Fibroblast of mammary gland (primary cell): ENCODE data around the gene PDE8A.

ENCODE experiments used
- DNase-seq: peaks from one replicate; pipeline ENCODE4 v3.0.0-alpha.2; 2010; ENCODE audit warnings: low read depth
- H3K4me3 ChIP-seq: 2 replicates; pipeline ENCODE4 v1.5.1; 2011; ENCODE audit warnings: low read depth, mild to moderate bottlenecking, low read length, moderate library complexity; ENCODE audit not compliant: control insufficient read depth
- TF ChIP-seq, protein P1 (sequence below): conservative IDR thresholded peaks from 2 replicates; pipeline ENCODE4 v1.5.1; 2011; ENCODE audit warnings: low read depth, low read length, inconsistent platforms; ENCODE audit not compliant: control insufficient read depth, insufficient read depth

The PDE8A gene

GRCh38 chr15:84950570-84951111 is 31.0 kb upstream of the PDE8A start:
- no peak overlapping the region for H3K4me3 ChIP-seq
- TF ChIP-seq, protein P1, sequence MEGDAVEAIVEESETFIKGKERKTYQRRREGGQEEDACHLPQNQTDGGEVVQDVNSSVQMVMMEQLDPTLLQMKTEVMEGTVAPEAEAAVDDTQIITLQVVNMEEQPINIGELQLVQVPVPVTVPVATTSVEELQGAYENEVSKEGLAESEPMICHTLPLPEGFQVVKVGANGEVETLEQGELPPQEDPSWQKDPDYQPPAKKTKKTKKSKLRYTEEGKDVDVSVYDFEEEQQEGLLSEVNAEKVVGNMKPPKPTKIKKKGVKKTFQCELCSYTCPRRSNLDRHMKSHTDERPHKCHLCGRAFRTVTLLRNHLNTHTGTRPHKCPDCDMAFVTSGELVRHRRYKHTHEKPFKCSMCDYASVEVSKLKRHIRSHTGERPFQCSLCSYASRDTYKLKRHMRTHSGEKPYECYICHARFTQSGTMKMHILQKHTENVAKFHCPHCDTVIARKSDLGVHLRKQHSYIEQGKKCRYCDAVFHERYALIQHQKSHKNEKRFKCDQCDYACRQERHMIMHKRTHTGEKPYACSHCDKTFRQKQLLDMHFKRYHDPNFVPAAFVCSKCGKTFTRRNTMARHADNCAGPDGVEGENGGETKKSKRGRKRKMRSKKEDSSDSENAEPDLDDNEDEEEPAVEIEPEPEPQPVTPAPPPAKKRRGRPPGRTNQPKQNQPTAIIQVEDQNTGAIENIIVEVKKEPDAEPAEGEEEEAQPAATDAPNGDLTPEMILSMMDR = no peak
- no peak for DNase-seq

DNA sequence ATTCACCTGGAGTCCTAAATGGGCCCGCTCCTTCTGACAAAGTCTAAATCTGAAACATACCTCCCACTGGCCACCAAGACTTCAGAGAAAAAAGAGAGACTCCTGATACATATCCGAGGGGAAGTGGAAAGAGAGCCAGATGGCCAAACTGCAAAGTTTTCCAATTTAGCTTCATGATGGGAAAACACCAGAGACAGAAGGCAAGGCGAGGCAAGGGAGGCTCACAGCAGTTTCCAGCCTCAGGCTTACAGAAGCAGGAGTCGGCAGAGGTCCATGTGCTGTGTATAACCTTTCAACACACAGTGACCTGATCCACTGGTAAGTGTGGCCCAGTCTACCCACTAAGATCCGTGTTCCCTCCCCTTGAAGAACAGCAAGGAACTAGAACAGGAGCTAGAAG is 29.9 kb upstream of the PDE8A start:
- DNase-seq = no peak
- H3K4me3 ChIP-seq = no peak overlapping the region
- TF ChIP-seq, protein P1 = no peak

- TF ChIP-seq, protein P1 = no peak
- no peak overlapping the region for H3K4me3 ChIP-seq
- DNase-seq = peak; percentile 29
These were observed 28.5 kb upstream of the PDE8A start for GRCh38 chr15:84953136-84953535.

DNA sequence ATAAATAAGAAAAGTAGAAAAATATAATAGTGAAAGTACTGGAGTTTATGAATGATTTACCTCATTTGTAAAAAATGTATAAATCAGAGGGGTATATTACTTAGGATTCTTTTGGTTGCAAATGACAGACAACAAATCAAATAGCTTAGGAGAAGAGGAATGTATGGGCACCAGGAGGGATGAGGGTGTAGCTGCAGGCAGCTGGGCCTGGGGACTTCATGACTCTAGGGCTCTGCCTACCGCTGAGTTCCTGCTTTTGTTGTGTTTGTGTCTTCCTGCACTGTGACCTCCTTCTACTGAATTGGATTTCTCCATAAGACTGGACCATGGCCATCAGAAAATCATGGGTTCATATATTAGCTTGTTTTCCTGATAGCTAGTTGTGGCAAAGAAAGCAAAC is 27.9 kb upstream of the PDE8A start:
- H3K4me3 ChIP-seq = no peak overlapping the region
- TF ChIP-seq, protein P1 = no peak

DNA sequence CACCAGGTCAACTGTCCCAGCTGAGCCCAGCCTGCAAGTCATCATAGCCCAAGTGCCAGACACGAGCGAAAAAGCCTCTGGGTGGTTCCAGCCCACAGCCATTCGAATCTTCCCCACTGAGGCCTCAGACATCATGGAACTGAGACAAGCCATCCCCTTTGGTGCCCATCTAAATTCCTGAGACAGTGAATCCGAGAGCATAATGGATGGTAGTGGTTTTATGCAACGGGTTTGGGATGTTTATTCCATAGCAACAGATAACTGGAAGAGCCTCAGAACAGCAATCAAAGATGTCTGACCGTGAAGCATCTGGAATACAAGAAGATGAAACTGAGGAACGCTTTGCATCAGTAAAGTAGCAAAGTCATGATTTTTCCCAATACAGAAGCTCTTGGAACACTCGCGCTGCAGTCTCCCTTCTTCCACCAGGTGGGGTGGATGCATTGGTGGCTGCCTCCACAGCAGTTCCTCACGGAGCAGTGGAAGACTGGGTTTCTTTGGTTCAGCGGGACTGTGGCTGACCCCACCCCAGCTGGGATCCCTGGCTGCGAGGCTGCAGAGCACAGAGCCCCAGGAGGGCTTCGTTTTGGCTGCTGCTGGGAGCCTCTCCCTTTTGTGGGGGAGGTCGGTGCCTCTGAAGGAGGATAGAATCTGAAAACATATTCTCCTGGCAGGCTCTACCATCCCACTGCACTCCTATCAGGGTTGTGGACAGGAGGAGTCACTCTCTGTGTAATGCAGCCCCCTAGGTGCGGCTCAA is 26.4 kb upstream of the PDE8A start:
- TF ChIP-seq, protein P1 = peak; percentile 97
- peak; percentile 76 for DNase-seq
- H3K4me3 ChIP-seq = no peak overlapping the region

More for the DNA sequence above, 27.9 kb upstream of the PDE8A start:
- DNase-seq = no peak

- no peak overlapping the region for H3K4me3 ChIP-seq
- TF ChIP-seq, protein P1 = no peak
- DNase-seq = no peak
These were observed 25.5 kb upstream of the PDE8A start for GRCh38 chr15:84956199-84956598.
